Occipital lobe (tissue), 2 donors: ENCODE results near the gene CHST1. TPM values are rescaled to one million over a fixed set of nuclear protein-coding genes. Genes with fewer than 3 reads are reported as not detected.

Source experiments
- DNase-seq: peaks from one replicate; lab custom pipeline; 2025; lab: John Stamatoyannopoulos, UW
- total RNA-seq: library from RNA; depleted of rRNA; stranded (reverse); fragments of >200 nt; gene quantifications from one replicate; pipeline ENCODE4 v1.2.3, GENCODE V29; 2014

The CHST1 gene
- total RNA-seq: 10.5 TPM

DNA sequence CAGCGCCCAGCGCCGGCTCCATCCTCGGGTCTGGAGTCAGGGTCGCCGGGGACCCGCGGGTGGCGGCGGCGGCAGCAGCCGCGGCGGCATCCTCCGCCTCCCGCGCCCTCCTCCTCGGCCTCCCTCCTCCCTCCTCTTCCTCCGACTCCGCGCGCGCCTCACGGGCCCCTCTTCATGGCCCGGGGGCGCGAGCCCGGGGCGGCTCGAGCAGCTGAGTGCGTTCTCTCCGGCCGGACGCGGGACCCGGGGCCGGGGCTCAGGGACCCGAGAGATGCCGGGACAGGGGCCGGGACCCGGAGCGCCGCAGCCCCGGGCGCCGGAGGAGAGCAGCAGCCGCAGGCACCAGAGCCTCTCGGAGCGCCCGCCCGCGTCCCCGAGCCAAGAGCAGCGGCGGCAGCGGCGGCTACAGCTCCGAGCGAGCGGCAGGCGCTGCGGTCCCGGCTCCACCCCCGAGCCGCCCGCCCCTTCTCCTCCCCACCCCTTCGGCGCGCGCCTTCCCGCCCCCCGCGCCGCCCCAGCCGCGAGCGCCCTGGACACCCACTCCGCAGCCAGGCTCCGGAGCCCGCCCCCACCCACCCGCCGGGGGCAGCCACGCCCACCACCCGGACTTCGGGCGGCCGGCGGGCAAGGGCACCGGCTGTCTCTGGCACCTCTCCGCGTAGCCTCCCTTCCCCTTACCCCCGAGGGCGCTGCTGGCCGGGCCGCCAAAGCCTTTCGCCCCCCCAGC is at the start of gene CHST1:
CHST1 (minus strand) TSS at position 417 of the 727 bp plus-strand sequence. CDS start 14,699 bp downstream, outside the sequence.
- peak; percentile 56 for DNase-seq

DNA sequence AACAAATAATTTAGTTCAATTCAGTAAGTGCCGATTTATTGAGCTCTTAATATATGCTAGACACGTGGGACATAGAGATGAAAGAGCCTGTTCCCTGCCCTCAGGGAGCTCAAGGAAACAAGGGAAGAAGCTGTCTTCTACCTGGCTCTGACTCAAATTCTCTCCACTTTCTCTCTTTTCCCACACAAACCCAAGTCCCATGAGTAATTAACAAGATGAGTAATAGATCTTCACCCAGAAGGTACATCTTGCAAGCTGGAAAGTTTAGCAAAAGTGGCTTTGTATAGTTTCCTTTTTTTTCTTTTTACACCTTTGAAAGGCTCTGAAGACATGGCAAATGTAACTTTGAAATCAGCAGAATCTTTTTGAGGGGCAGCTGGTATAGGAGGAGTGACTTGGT is 48.2 kb upstream of the CHST1 start:
- no peak for DNase-seq

DNA sequence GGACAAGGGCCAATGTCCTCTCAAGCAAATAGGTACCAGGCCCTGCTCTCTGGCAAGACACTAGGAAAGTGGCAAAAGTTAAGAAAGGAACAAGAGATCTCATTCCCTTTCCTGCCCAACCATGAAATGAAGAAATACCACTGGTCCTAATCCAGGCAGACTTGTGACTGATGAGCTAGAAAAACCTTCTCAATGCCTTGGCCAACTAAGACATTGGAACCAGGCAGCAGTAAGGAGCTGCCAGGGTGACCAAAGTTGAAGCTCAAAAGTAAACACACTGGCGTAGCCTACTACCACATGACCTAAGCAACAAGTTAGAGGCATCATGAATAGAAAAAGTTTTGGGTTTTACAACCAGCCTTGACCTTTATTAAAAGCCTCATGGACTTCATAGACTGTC is 45.1 kb upstream of the CHST1 start:
- no peak for DNase-seq

DNA sequence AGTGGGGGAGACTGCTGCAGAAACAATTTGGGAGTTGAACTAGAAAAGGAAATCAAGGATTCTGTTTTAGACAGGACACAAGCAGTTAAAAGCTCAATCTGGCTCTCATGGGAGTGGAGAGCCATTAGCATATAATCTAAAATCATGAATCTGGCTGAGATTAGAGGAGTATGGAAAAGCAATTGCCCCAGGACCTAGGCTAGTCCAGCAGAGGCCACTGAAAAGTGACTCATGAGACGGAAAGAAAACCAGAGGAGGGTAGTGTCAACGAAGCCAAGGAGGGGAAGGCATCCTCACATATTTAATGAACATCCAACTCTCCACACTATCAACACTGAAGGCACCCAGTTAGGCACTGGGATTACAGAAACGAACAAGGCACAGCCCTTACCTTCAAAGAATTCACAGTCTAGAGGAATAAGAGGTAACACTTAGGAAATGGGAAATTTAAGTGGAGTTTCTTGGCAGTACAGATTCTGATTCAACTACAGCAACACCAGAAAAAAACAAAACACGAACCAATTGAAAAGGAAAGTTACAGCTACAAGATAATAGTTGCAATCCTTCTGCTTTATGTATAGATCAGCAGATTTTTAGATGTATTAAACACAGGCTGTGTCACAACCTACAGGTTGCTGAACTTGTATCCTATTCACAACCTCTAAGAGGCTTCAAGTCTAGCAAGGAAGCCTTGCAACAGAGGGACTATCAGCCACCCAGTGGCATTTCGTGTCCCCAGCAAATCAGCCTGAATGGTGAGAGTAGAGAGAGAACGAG is 43.7 kb upstream of the CHST1 start:
- DNase-seq: no peak

DNA sequence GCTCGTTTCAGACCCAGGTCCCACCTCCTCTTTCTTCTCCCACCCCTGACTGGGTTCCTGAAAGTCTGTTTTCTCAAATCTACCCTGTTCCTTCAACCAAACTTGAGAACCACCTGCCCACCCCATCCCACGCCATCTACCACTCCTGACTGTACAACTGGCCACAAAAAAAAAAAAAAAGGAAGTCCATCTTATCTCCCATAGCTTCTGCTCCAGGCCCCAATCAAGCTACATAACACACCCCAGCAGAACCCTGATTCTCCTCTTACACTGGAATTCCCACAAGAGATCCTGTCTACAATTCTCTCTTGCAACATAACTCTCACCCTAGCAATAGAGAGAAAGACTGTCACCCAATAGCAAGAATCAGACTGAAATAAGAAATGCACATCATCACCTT is 39.2 kb upstream of the CHST1 start:
- DNase-seq: no peak

- DNase-seq: no peak
Observed at GRCh38 chr11:45704133-45704532, 38.7 kb upstream of the CHST1 start.

DNA sequence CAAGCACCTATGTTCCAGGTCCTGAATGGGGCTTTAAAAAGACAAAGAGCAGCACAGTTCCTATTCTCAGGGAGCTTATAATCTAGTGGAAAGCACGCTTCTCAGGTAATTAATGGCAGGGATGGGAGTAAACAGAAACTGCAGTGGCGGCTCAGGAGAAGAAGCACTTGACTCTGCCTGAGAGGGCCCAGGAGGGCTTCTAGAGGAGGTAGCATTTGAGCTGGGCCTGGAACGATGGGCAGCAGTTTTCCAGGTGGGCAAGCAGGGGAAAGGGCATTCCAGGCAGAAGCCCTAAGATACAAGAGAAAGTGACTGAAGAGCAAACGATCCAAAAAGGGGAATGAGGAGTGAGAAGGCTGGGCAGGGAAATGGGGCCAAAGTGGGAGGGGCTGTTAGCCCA is 37.1 kb upstream of the CHST1 start:
- DNase-seq: no peak

DNA sequence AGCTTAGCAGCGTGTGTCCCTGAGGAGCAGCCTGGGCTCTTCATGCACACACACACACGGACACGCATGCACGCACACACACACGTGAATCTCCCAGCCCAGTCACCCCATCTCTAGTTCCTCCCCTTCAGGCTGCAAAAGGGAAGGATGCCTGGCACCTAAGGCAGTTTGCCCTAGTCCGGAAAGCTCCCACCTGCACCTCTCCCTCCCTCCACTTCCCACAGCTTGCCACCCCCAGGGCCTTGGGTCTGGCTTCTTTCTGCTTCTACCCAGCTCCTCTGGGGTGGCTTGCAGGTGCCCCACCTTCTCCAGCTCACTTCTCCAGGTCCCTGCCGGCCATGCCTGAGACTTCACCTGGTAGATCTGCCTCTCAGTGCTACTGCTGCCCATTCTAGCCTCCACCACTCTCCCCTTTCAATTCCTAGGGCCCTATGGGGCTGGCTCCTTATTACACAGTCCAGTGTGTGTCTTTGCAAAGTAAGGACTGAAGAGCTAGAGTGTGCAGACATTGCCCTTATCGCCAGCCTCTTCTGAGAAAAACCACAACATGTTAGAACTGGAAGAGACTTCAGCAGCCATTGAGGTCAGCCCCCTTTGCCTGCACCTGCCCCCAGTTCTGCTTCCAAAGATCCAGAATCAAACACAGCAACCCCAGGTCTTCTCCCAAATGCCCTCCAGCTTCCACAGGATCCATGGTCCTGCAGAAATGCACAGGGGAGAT is 33.5 kb upstream of the CHST1 start:
- no peak for DNase-seq

DNA sequence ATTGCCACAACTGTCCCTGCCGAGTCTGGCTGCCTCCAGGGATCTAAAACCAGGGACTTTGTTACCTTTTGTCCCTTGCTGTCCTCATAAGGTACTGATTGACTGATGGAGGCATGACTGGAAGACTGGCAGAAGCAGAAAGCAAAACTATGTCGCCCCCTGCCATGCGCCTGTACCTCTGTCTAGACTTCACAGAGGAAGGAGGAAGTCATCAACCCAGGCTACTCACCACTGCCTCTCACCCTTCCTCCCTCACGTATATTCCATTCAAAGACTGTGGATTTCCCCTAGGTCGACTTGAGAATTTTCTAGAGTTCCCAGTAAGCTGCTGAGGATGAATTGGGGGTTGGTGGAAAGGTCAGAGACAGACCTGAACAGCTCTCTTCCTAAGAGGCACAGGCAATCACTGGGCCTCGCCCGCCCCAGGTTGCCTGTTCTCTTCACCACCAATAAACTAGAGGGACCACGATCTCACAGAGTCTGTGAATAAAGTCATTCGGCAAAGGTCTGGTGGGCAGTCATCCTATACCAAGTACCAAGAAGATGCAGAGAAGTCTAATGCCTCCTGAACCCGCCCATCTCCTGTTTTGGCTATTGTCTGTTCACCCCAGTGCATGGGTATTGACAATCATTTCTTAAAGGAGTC is 27.5 kb upstream of the CHST1 start:
- no peak for DNase-seq

DNA sequence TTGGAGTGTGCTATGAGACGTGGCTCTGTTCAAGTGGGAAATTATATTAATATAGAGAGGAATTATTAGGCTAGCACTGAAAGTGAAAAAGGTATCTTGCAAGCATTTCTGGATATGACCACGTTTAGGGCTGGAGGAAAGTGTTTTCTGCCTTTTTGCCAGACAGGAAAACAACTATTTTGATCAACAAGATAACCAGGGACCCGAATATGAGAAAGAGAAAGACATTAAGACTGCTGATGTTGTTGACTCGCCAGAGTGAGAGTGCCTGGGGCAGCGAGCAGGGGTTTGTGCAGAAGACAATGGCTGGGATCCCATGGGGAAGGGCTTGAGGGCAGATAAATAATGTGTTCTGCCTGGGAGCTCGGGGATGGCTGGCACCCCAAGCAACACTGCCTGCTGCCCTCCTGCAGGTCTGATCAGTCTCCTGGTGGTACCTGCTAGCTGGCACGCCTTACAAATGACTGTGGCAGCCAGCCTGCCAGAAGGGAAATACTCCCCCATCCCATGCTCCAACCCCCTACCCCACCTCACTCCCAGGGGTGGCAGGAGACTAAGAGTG is 23.1 kb upstream of the CHST1 start:
- DNase-seq: no peak

DNA sequence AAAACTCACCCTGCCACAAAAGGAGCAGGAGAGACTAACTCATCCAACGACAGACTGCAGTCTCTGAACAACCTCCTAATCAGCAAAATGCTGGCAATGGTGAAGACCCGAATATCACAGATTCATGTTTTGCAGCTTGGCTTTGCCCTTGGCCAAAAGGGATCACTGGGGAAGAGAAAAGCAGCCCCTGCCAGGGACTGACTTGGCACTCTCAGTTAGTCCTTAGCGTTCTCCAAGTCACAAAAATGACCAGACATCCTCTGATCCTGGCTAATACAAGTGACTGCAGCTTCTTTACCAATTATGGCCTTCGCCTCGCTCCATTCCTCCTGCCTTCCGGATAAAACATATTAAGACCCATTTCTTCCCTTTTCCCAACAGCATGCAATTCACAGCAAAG is 22.4 kb upstream of the CHST1 start:
- DNase-seq: no peak

GRCh38 chr11:45685964-45686537 is 20.6 kb upstream of the CHST1 start:
- no peak for DNase-seq

DNA sequence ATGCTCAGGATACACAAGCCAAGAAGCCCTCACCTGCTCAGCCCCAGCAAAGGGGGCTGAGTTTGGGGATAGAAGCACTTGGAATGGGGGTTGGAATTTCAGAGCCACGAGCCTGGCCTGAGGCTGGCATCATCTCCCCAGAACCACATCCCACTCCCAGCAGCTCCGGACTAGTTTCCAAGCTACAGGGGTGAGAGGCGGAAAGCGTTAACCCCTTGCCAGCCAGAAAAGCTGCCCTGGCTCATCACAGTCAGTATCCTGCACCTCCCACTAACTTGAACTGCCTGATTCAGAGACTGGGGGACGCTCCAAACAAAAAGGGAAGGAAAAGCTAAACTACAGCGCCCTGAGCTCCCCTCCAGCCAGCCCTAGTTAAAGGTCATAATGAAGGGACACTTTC is 19.0 kb upstream of the CHST1 start:
- DNase-seq: no peak

DNA sequence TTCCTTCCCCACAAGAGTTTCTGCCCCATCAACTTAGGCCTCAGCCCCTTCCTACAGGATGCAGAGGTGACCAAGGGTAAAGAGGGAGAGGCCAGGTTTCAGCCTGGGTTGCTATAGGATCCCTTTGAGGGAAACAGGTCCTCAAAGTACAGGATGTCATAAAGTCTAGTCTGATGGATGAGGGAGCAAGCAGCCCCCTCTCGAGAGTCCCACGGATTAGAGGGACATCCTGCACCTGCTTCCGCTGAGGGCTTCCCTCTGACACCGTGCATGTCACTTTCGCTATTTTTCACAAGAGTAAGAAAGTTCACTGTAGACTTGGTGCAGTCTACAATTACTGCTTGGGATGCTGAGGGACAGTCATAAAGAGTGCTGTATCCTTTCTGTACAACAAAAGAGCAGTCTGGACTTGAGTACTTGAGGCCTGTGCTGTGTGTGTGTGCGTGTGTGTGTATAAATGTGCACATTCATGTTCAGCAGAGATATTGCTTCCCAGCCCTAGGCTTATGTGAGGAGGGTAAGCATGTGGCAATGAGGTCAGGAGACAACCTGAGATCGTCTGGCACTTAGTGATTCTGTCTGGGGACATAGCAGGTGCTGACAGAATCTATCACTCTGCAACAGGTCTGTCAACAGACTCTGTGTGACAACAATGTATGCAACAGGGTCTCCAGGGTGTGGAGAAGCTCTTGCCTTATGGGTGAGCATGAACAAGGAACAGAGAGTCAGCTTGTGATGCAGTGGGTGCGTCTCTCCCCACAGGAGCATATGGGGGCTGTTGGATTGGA is 18.0 kb upstream of the CHST1 start:
- DNase-seq: no peak

DNA sequence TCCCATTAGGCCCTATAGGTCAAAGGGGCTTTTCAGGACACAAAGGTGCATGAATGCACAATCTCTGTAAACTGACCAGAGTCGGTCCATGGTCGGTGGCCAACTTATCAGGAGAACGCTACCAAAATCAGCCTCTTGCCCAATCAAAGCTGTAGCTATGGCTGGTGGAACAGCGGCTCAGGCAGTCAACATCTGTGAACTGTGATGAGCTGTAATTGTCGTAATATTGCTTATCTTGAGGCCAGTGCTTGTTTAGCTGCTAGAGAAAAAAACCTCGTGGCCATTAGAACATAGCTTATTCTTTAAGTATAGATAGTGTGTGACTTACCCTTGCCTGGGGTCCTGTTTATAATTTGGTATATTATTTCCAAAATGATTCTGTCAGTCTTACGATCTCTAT is 14.4 kb upstream of the CHST1 start:
- DNase-seq: no peak

GRCh38 chr11:45678976-45679375 is 13.6 kb upstream of the CHST1 start:
- DNase-seq: no peak

DNA sequence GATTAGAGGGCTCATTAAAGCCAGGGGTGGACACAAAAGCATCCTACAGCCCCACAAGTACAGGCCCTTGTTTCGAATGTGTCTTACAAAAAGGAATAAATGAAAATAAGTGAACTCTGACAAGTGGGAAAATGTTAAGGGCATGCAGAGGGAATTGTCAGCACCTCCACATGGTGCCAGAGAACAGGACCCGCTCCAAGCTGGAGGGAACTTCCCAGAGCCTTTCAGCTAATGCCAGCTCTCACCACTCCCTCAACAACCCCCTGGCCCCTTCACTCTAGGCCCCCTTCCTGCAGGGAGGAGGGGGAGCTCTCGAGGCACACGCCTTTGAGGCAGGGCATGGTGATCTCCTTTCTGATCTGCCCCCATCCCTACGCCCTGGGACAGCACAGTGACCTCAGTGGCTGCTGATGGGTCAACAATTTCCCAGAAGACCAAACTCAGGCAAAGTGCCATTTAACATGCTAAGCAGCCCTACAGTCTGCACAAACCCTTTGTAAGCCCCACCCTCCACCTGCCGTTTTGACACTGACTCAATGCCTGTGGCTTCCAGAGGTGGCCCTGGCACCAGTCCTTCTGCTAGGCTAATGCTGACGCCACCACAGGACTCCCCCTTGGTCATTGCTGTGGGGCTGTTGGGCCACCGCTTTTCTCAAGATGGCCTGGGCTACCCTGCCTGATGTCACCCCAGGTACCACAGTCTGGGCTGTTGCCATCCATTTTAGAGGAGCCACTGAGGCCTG is 12.5 kb upstream of the CHST1 start:
- no peak for DNase-seq

GRCh38 chr11:45676522-45677095 is 11.2 kb upstream of the CHST1 start:
- no peak for DNase-seq

- DNase-seq: no peak
Observed at GRCh38 chr11:45675646-45676045, 10.2 kb upstream of the CHST1 start.
